GM18508 (cell line): ENCODE data around the gene REG4.
"Not testable (repeated sequence)": the region's sequence is repeated elsewhere in the genome, so short reads cannot be mapped to it uniquely, and the experiment has no call there.

Source experiments
- ATAC-seq: cut with Tn5 transposase; IDR thresholded peaks from one replicate; pipeline ENCODE4 v1.9.1; 2021; ENCODE audit warnings: moderate number of reproducible peaks; ENCODE audit not compliant: insufficient read depth, unreplicated experiment

Gene REG4

DNA sequence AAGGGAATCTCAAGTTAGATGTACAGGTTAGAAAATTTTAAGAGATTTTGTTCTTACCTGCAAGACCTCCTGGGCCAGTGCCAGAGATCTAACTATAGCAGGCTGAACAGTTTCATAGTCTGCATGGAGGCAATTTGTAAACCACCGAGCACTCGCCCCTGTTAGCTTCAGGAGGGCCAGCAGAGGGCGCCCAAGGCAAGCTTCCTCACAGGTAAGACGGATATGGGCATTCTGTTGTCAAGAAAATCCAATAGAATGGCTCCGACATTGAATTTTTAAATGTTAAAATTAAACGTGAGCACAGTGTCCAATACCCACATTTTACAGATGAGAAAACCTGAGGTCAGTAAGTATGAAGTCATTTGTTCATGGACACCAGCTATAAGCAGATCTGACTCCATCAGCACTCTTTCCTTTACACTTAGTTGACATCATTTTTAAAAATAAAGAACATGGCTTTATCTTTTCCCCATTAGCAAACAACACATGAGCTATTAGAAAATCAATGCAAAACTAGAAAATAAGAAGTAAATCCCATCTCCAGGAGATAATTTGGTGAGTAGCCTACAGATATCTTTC lies 2.2 kb downstream of the REG4 start:
- ATAC-seq = no peak

DNA sequence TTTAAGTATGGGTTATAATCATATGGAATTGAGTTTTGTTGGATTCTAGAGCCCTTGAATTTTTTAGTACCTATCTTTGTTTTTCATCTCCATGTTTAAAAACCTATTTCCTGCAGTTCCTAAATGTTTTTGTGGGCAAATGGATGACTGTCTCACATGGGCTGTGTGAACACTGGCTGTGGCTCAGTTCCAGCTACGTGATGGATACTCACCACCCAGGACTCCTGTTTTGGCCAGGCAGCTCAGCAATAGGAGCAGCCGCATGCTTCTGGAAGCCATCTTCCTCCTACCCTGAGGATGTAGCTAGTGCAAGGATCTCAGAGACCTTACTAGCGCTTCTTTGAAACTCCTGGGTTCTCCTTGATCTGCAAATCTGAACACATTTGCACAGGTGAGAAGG lies 2.8 kb downstream of the REG4 start:
- ATAC-seq = no peak

DNA sequence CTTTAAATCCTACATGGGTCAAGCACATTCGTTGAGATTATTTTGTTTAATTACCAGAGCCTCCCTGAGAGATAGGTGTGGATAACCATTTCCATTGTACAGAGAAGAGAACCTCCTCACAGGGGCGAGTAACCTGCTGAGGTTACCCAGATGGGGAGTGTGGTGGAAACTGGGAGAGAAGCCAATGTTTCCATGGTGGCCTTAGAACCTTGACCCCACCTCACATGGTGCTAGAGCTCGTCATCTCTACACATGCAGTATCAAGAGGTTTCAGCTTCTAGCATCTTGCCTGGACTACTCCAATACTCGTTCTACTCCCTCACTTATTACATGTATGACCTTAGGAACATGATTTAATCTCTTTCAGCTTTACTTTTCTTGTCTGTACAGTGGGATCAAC lies 4.8 kb downstream of the REG4 start:
- no peak for ATAC-seq

DNA sequence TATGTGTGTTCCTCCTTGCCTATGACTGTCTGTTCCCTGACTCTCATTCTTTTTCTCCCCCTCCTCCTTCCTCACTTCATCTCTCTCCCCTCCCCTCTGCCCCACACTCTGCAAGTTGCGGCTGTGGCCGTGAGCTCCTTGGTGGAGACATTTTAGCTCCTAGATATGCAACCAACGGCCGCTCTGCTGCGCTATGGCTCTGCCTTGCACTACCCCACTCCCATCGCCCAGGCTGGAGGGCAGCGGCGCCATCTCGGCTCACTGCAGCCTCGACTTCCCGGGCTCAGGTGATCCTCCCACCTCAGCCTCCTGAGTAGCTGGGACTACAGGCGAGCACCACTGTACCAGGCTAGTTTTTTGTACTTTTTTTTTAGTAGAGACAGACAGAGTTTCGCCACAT lies 5.5 kb downstream of the REG4 start:
- no peak for ATAC-seq

DNA sequence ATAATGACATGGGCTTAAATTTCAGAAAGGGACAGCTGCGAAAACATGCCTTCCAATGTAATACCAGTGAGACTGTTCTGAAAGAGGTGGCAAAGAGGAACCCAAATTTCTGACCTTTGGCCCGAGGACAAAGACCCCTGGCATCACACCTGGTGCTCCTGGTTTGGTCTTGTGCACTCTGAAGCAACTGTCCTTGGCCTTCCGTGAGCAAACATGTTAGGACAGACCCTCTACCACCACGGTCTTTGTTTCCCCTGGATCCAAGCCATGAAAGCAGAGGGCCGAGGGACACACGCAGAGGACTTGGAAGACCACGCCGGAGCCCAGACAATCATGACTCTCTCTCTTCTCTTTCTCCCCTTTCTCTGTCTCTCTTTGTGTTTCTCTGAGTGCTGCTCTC lies 6.0 kb downstream of the REG4 start:
- no peak for ATAC-seq

DNA sequence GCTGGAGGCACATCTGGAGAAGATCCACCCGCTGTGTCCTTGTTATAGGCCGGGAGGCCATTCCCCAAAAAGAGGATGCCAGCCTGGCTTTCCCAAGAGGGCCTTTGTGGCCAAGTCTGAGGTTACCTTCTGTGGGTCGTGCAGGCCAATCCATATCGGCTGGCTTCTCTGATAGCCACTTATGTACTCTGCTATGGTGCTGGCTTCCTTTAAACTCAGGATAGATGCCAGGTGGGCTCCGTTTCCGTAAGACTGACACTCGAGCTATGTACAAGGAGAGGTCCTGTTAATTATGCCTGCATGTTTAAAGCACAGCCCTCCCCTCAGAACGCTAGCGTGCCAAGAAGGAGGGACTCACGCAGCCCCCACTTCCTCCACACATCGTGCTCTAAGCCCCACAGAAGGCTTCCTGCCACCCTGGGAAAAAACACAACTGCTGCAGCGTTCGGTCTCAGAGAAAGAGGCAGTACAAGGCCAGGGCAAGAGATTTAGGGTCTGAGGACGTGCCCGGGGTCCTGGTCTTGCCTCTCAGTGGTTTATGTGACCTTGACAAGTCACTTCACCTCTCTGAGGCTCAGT lies 11.6 kb downstream of the REG4 start:
- ATAC-seq = no peak

DNA sequence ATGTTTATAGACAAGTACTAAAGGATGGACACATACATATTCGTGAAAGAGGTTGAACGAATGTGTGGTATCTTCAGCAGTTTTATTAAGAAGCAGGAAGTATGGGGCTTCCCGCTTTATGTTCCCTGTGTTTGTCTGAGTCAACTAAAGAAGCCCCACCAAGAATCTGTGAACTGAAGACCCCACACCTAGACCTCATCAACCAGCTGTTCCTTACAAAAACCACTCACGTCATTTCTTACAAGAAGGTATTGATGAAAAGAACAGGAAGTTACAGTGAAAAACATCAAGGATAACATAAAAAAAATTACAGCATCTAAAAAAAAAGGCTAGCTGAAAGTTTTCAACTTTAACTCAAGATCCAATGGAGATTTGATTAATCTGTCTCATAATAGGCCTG lies 12.3 kb downstream of the REG4 start:
- no peak for ATAC-seq

DNA sequence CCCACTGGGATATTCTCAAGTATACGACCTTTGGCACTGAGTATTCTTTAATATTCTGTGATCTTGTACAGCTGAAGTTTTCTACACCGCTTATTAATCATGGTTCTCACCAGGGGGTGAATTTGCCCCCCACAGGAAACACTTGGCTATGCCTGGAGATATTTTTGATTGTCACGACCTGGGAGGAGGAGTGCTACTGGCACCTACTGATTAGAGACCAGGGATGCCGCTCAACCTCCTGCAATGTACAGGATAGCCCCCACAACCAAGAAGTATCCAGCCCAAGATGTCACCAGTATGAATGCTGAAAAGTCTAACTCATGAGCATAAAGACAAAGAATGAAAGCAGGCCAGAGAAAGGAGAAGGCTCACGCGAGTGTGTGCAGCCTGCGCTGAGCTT lies 13.7 kb downstream of the REG4 start:
- ATAC-seq = no peak

DNA sequence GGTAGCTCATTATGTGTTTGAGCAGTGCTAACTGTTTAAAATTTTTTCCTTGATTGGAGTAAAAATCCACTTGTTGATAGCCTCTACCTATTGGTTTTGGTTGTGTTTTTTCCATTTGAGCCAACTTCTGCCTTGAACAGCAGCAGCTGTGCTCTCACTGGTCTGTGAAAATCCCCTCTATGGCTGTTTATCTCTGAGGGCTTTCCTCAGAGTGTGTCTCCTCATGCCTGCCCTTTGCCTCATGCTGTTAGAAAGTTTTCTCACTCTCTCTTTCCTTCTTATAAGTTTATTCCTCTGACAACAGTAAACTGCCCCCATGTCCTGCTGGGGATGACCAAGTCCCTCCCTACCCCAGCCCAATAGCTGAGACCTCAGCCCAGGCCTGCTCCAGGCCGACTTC lies 14.1 kb downstream of the REG4 start:
- ATAC-seq = no peak

DNA sequence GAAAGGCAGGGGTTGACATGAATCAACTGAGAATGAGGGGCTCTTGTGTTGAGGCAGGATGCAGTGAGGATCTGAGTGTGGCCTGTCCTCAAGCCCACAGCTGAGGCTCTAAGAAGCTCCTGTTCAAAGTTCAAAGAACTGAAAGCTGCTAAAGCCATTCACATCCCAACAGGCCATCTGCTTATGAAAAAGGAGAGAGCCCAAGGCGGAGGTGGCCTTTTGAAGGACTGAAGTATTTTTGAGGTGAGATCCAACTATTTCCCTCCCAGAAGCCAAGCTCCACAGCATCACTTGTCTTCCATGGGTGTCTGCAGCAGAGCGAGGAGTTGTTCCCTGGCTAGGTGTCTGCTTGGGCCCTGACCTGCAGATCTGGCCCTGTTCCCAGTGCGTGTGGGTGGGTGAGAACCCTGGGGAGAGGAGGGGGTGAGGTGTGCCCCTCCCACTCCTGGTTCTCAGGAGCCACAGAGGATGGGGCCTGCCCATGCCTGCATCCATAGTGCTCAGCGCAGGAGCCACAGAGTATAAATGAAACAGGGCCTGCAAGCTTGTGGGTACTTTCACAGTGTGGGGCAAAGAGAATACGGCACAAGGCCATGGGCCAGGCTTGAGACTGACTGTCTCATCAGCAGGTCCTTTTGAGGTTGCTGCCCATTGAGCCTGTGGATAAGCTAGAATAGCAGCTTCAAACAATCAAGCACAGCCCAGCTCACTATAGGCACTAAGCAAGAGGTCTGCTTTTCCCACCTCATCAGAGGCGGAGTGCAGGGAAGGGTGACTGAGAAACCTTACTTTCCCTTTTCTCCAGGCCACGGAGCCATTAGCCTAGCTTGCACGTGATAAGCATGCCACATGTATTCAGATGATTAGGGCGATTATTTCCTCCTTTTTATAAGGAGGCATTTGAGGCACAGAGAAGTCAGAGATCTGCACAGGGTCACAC lies 15.7 kb downstream of the REG4 start:
- ATAC-seq = no peak

DNA sequence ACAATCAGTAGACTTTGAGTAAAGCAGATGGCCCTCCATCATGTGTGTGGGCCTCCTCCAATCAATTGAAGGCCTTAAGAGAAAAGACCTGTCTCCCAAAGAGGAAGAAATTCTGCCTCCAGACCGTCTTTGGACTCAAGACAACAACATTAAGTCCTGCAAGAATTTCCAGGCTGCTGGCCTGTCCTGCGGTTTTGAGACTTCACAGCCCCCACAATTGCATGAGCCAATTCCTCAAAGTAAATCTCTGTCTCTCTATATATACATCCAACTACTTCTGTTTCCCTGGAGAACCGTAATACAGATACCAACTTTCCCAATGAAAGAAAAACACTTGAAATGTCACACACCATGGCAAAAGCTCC lies 16.4 kb downstream of the REG4 start:
- no peak for ATAC-seq

DNA sequence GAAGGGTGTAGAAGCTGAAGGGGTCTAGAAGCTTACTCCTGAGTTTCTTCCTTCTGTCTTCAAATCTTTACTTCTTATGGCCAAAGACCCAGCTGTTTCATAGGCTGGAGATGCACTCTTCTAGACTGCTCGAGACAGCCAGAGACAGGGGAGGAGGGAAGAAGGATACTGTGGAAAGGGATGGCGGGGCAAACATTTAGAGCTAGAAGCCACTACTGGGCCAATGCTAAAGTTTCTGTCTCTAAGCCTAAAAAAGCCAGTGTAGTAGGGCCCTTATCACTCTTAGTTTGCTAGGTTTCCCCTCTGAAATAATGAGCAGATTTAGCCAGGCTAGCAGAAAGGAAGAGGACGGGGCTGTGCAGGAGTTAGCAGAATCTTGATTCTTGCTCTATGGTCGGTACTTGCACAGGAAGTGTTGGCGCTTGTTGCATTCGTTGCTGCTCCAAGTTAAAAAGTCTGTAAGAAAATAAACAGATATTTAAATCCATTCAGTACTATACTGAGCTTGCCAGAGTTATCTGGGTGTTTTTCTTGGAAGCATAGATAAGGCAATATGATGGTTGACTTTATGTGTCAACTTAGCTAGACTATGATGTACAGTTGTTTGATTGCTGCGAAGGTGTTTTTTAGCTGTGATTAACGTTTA lies 16.9 kb downstream of the REG4 start:
- ATAC-seq = no peak

DNA sequence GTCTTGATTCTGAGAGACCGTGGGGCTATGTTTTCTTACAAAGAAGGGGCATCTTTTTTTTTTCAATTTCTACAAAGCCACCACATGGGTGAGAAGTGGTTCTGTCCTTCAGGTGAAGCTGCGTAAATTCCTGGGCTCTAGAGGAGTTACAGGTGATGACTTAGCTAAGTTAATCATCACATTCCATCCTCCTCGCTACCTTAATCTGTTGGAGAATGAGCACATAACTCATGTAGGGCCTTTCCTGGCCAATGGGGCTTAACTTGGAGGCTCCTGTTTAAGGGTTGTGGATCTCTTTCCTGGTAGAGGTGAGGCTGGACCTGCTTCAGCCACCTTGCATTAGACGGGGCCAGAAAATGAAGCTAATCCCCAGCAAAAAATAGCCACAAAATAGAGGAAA lies 19.9 kb downstream of the REG4 start:
- ATAC-seq = no peak

DNA sequence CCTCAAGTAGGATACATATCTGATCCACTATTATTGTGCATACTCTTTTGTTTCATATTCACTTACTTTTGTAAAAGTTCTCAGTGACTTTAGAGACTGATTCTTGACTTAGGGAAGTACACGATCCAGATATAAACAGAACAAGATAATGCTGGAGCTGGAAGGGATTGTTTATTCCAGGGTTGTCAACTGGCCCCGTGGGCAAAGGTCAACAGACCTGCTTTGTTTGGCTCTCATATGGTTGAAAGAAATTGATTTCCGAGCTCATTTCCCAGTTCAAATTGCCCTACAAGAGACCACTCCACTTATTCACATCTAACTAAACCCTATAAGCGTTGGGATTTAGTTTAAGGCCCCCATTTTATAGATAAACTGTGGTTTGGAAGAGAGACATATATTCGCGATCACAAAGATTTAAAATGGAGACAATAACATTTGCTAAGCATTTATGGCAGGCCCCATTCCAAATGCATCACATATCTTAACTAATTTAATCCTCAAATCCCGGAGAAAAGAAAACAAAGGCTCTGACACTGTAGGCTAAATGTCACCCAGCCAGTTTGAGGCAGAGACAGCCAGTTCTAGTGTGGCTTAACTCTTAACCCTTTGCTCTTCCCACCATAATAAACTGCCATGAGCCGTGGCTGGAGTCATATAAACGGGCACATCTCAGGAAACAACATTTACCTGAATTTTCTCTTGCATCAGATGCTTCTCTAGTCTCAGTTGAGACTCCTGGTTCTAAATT lies 20.6 kb downstream of the REG4 start:
- ATAC-seq = no peak

DNA sequence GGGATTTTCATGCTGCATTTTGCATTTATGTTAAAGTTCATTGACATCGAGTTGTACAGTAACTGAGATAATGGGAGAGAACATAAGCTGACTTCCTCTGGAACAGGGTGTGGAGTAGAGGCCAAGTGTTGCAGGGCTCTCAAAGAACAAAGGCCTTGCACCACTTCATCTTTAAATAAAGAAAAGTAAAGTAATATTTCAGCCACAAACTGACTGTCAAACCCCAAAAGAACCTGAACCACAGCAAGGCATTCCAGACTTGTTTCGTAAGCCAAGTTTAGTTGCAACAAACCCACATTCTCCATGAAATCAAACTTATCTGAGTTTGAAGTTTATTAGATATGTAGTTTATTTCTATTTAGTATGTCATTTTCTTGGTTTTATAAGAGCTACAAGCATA lies 23.5 kb downstream of the REG4 start:
- ATAC-seq = no peak

DNA sequence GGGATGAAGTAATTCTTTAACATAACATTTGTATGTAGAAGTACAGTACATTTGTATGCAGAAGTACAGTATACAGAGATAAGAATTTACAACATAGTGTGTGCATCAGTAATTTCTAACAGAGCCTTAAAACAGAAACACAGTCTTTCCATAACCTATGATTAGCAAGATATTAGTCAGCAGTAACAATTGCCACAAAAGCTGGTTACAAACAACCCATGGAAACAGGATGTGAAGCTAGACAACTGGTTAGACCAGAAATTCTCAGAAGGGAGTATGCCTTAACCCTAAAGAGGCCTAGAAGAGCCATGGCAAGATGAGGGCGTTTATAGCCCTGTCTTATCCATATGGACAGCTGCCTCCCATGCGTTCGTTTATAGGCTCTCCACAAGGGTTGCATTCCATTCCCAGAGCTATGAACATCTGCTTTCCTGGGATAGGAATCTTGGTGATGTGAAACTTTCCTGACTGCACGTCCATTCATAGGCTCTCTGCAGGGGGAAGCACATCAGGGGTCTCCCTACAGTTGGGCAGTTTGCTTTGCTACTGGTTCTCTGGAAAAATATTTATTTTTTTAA lies 24.7 kb downstream of the REG4 start:
- ATAC-seq = not testable (repeated sequence)

DNA sequence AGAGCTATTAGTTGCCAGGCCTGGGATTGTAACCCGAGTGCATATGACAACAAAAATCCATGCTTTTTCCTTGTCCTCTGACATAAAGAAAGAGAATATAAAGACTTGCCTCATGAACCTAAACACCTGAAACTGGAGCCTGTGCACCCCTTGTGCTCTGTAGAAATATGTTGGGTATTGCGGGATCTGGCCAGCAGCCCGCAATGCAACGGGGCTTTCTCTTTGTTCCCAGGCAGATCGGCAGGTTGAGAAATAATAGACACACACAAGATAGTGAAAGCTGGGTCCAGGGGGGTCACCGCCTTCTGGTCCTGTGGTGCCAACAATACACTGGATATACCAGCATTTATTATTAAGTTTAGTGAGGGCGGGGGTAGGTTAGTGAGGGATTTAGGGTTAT lies 25.2 kb downstream of the REG4 start:
- ATAC-seq = not testable (repeated sequence)

DNA sequence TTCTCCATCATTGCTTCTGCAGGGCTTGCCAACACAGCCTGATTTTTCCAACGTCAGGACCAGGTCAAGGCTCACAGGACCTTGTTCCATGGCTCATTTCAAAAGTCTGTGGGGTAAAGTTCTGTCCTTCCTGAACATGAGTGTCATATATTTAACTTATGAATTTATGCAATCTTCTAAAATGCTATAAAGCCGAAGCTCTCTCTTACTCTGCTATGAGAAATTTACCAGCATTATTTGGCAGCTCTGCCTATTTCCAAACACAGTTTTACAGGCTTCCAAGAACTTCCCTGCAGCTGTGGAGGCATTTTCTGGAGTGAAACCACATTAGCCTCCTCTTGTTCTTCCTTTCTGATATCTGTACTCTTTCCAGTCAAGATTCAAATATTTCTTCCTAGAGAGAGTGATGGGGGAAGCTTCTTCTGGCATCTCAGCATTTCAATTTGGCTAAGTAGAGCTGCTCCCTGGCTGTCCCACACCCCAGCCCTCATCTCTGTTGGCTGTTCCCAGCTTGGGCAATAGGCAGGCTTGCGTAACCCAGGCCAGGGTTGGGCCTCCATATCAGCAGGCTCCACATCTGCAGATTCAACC lies 27.0 kb downstream of the REG4 start:
- no peak for ATAC-seq

DNA sequence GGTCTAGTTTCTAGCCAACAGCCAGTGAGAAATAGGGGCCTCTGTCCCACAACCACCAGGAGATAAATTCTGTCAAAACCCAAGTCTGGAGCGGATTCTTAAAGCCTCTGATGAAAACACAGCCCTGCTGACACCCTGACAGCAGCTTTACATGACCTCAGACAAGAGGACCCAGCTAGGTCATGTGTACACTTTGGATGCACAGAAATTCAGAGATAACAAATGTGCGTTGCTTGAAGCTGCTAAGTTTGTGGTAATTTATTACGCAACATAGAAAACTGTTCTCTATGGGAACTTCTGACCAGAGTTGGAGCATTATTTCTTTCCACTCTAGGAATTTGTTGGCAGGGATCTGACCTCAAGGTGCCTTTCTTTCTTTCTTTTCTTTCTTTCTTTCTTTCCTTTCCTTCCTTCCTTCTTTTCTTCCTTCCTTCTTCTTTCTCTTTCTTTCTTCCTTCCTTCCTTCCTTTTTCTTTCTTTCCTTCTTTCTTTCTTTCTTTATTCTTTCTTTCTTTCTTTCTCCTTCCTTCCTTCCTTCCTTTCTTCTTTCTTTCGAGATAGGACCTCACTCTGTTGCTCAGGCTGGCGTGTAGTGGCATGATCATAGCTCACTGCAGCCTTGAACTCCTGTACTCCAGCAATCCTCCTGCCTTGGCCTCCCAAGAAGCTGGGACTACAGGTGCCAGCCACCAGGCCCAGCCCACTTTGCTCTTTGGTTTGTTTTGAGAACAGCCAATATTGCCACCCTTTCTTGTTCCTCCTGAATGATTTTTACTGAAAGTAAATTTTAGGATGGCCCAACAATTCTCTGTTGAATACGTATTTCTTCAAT lies 27.7 kb downstream of the REG4 start:
- no peak for ATAC-seq
